ENCODE measurements around the gene AKT1S1. TPM values are rescaled to one million over a fixed set of nuclear protein-coding genes. Genes with fewer than 3 reads are reported as not detected.
A peak's percentile ranks its signal among the peaks of the same experiment; 100 is the strongest.

The AKT1S1 gene
- total RNA-seq, 1 experiment from 2014 or later: 70.6 TPM

GRCh38 chr19:49833599-49833998, 43.6 kb downstream of the AKT1S1 start:
- no peaks in the 10 kb centered on the region for H3K27me3 ChIP-seq (ENCODE audit: insufficient read depth, low read length)
- no peaks in the 10 kb centered on the region for H4K20me1 ChIP-seq (ENCODE audit: insufficient read depth)
- CTCF ChIA-PET: no interaction called here
- TF ChIP-seq SIN3A (IDR thresholded peaks at IDR 0.05; ENCODE audit: low read depth): no peak
- ATAC-seq (no peak), DNase-seq (ENCODE audit: low read depth, low spot score) (no peak)
- no peaks in the 10 kb centered on the region for H3K79me2 ChIP-seq (ENCODE audit: insufficient read depth, low read length)
- no peak overlapping the region for H2AFZ ChIP-seq (ENCODE audit: low read depth, low read length, poor library complexity, severe bottlenecking)
- RAD21 ChIA-PET (ENCODE audit: low non-redundant PET in 1 of 2, low total read pairs in 2 of 2, uncharacterized antibody in 2 of 2, unreplicated experiment in 2 of 2): no interaction called here
- no peak overlapping the region for H3K9ac ChIP-seq (ENCODE audit: low read length)
- intact Hi-C loops (cut with micrococcal nuclease): no loop called here
- no peak overlapping the region for H3K27ac ChIP-seq (ENCODE audit: low read depth, low read length)
- POLR2A ChIA-PET: no interaction called here
- no peaks in the 10 kb centered on the region for H3K4me1 ChIP-seq (ENCODE audit: control insufficient read depth in 1 of 2, insufficient read depth in 2 of 2, low read length in 2 of 2)
- peaks cover 25 to 38% of the 10 kb centered on the region in 2 experiments for H3K36me3 ChIP-seq (ENCODE audit: control insufficient read depth in 1 of 2, insufficient read depth in 2 of 2, low read length in 2 of 2)
- H3K4me3 ChIP-seq (replicated peaks in 1 of 2; ENCODE audit: low read depth in 1 of 2, low read length in 2 of 2): no peak overlapping the region
- H3K4me2 ChIP-seq (ENCODE audit: low read length): no peak overlapping the region
- no peaks in the 10 kb centered on the region for H3K9me2 ChIP-seq (ENCODE audit: insufficient read depth)
- BruUV-seq (replicated peaks): no TSS peak
- H3K9me3 ChIP-seq (ENCODE audit: control insufficient read depth in 1 of 2, insufficient read depth in 1 of 2, low read depth in 1 of 2, low read length in 2 of 2): no peaks in the 10 kb centered on the region

- CTCF ChIA-PET: no interaction called here
Observed at GRCh38 chr19:49832556-49832955, 44.6 kb downstream of the AKT1S1 start.

More at GRCh38 chr19:49832556-49832955, 44.6 kb downstream of the AKT1S1 start:
- no peak for TF ChIP-seq ZNF274 (IDR thresholded peaks at IDR 0.05; ENCODE audit: low read depth, low read length)
- no peak for TF ChIP-seq POLR2A (IDR thresholded peaks at IDR 0.05; ENCODE audit: borderline replicate concordance, extremely low read depth, insufficient read depth, insufficient read length)
- TF ChIP-seq ZBTB33 (IDR thresholded peaks at IDR 0.05; ENCODE audit: extremely low read depth, insufficient replicate concordance, low read length): no peak
- no peak for TF ChIP-seq ATF3 (IDR thresholded peaks at IDR 0.05)
- no peak for TF ChIP-seq SRF (IDR thresholded peaks at IDR 0.05; ENCODE audit: low read depth)
- TF ChIP-seq ZFX (IDR thresholded peaks at IDR 0.05): no peak
- no peak for TF ChIP-seq JUND (IDR thresholded peaks at IDR 0.05)
- TF ChIP-seq CEBPB (IDR thresholded peaks at IDR 0.05; ENCODE audit: low read depth): no peak
- TF ChIP-seq YY1 (IDR thresholded peaks at IDR 0.05; ENCODE audit: extremely low read depth, insufficient replicate concordance, low read depth, low read length): no peak
- no peak for TF ChIP-seq SP1 (IDR thresholded peaks at IDR 0.05; ENCODE audit: low read depth)
- no peak for TF ChIP-seq EGR1 (IDR thresholded peaks at IDR 0.05; ENCODE audit: low read depth)
- no peak for TF ChIP-seq POLR2AphosphoS5 (IDR thresholded peaks at IDR 0.05; ENCODE audit: low read depth, low read length)
- no peak for TF ChIP-seq EZH2 (IDR thresholded peaks at IDR 0.05)
- TF ChIP-seq CBX3 (IDR thresholded peaks at IDR 0.05; ENCODE audit: low read depth): no peak
- Histone ChIP-seq H3K9ac (ENCODE audit: low read length) (no peak overlapping the region), H3K36me3 (ENCODE audit: control insufficient read depth in 1 of 2, insufficient read depth in 2 of 2, low read length in 2 of 2) (peaks cover 23 to 34% of the 10 kb centered on the region in 2 experiments; a peak in 3 of 4 replicates), H3K27me3 (ENCODE audit: insufficient read depth, low read length) (no peaks in the 10 kb centered on the region), H3K4me1 (ENCODE audit: control insufficient read depth in 1 of 2, insufficient read depth in 2 of 2, low read length in 2 of 2) (no peaks in the 10 kb centered on the region), H3K27ac (ENCODE audit: low read depth, low read length) (no peak overlapping the region), H4K20me1 (ENCODE audit: insufficient read depth) (no peaks in the 10 kb centered on the region), H3K4me3 (replicated peaks in 1 of 2; ENCODE audit: low read depth in 1 of 2, low read length in 2 of 2) (no peak overlapping the region), H2AFZ (ENCODE audit: low read depth, low read length, poor library complexity, severe bottlenecking) (no peak overlapping the region), H3K4me2 (ENCODE audit: low read length) (no peak overlapping the region), H3K79me2 (ENCODE audit: insufficient read depth, low read length) (peaks cover 3% of the 10 kb centered on the region; the same call in 1 of the 2 replicates), H3K9me3 (ENCODE audit: control insufficient read depth in 1 of 2, insufficient read depth in 1 of 2, low read depth in 1 of 2, low read length in 2 of 2) (no peaks in the 10 kb centered on the region), H3K9me2 (ENCODE audit: insufficient read depth) (no peaks in the 10 kb centered on the region)
- TSS peak; percentile 38 for BruUV-seq (replicated peaks)
- intact Hi-C loops (cut with micrococcal nuclease): no loop called here
- ATAC-seq (no peak), DNase-seq (ENCODE audit: low read depth, low spot score) (no peak)
- RAD21 ChIA-PET (ENCODE audit: low non-redundant PET in 1 of 2, low total read pairs in 2 of 2, uncharacterized antibody in 2 of 2, unreplicated experiment in 2 of 2): no interaction called here
- POLR2A ChIA-PET: no interaction called here
